GM23248 (cell line): ENCODE data around the gene ADAMTS17. TPM values are rescaled to one million over a fixed set of nuclear protein-coding genes. Genes with fewer than 3 reads are reported as not detected.

Experiments
- DNase-seq: peaks from one replicate; pipeline ENCODE4 v3.0.0-alpha.2; 2015
- H2AFZ ChIP-seq: fragments of 200-600 bp; sonication (generic); 2 replicates; pipeline ENCODE4 v1.6.1; 2016; ENCODE audit warnings: antibody characterized with exemption
- H3F3A ChIP-seq: fragments of 200-600 bp; sonication (generic); 2 replicates; pipeline ENCODE4 v1.6.1; 2016; ENCODE audit warnings: mild to moderate bottlenecking, antibody characterized with exemption, mixed run types; ENCODE audit not compliant: insufficient read depth
- H3K27ac ChIP-seq: fragments of 200-600 bp; sonication (generic); 2 replicates; pipeline ENCODE4 v1.5.1; 2016; ENCODE audit warnings: mild to moderate bottlenecking
- H3K27me3 ChIP-seq: fragments of 200-600 bp; sonication (generic); replicated peaks from 2 replicates; pipeline ENCODE4 v1.6.1; 2016; ENCODE audit warnings: mild to moderate bottlenecking; ENCODE audit not compliant: insufficient read depth
- H3K36me3 ChIP-seq: fragments of 200-600 bp; sonication (generic); 2 replicates; pipeline ENCODE4 v1.6.1; 2016; ENCODE audit warnings: low read depth, mild to moderate bottlenecking
- H3K4me1 ChIP-seq: fragments of 200-600 bp; sonication (generic); 2 replicates; pipeline ENCODE4 v1.6.1; 2016; ENCODE audit warnings: mild to moderate bottlenecking; ENCODE audit not compliant: insufficient read depth
- H3K4me2 ChIP-seq: fragments of 200-600 bp; sonication (generic); one replicate; pipeline ENCODE4 v1.6.1; 2016; ENCODE audit warnings: mild to moderate bottlenecking; ENCODE audit not compliant: unreplicated experiment
- H3K4me3 ChIP-seq: fragments of 200-600 bp; sonication (generic); 2 replicates; pipeline ENCODE4 v1.5.1; 2016; ENCODE audit warnings: mild to moderate bottlenecking
- H3K79me2 ChIP-seq: fragments of 200-600 bp; sonication (generic); 2 replicates; pipeline ENCODE4 v1.6.1; 2016; ENCODE audit warnings: mild to moderate bottlenecking; ENCODE audit not compliant: insufficient read depth
- H3K9ac ChIP-seq: fragments of 200-600 bp; sonication (generic); 2 replicates; pipeline ENCODE4 v1.6.1; 2016; ENCODE audit warnings: mild to moderate bottlenecking
- H3K9me2 ChIP-seq: fragments of 200-600 bp; sonication (generic); 2 replicates; pipeline ENCODE4 v1.6.1; 2016; ENCODE audit warnings: mixed run types, mild to moderate bottlenecking, moderate library complexity; ENCODE audit not compliant: insufficient read depth
- H3K9me3 ChIP-seq: fragments of 200-600 bp; sonication (generic); one replicate; pipeline ENCODE4 v1.6.1; 2017; ENCODE audit warnings: low read depth
- H4K20me1 ChIP-seq: fragments of 200-600 bp; sonication (generic); 2 replicates; pipeline ENCODE4 v1.6.0; 2016; ENCODE audit not compliant: insufficient read depth
- EZH2 ChIP-seq: fragments of 200-600 bp; sonication (generic); IDR thresholded peaks from 2 replicates; pipeline ENCODE4 v1.6.1; 2018; ENCODE audit warnings: antibody characterized with exemption, mild to moderate bottlenecking; ENCODE audit not compliant: insufficient read depth, poor library complexity, severe bottlenecking
- EZH2phosphoT487 ChIP-seq: fragments of 200-600 bp; sonication (generic); IDR thresholded peaks from 2 replicates; pipeline ENCODE4 v1.6.1; 2018; ENCODE audit warnings: antibody characterized with exemption, moderate library complexity, mild to moderate bottlenecking, low read depth; ENCODE audit not compliant: insufficient read depth
- WGBS, 2 experiments: methylation state at CpG; one replicate each; pipeline ENCODE4 v1.1.6; 2015 to 2017; ENCODE audit warnings: low lambda C conversion rate in 2 of 2, low coverage in 1 of 2; ENCODE audit errors: missing lambda C conversion rate in 2 of 2; 5-methylcytosine and 5-hydroxymethylcytosine counted together
- in situ Hi-C: fragments of 300-500 bp; cut with MboI; formaldehyde crosslinking; loops from 2 replicates; pipeline ENCODE4 v1.15.0; 2020
- polyA plus RNA-seq: library from polyadenylated mRNA; unstranded; fragments of >200 nt; fragmentation: Nextera tagmentation; extraction: Ambion mirVana; gene quantifications from 2 replicates; pipeline ENCODE4 v1.2.1, GENCODE V29; 2016
- total RNA-seq: library from RNA; depleted of rRNA; stranded (reverse); fragments of >200 nt; shearing (Covaris generic); gene quantifications from 2 replicates; pipeline ENCODE4 v1.2.3, GENCODE V29; 2014

ADAMTS17 gene
- total and polyA plus RNA-seq, 2 experiments from 2014 or later: not detected

GRCh38 chr15:100034191-100034590, 307.6 kb downstream of the ADAMTS17 start:
- Histone ChIP-seq H3K9me3 (no peaks in the 10 kb centered on the region), H3F3A (no peaks in the 10 kb centered on the region), H3K36me3 (no peaks in the 10 kb centered on the region), H4K20me1 (no peaks in the 10 kb centered on the region), H3K79me2 (no peaks in the 10 kb centered on the region), H3K4me1 (no peaks in the 10 kb centered on the region), H3K27me3 (no peaks in the 10 kb centered on the region), H2AFZ (no peak overlapping the region), H3K27ac (no peak overlapping the region), H3K4me2 (no peak overlapping the region), H3K9me2 (no peaks in the 10 kb centered on the region), H3K9ac (no peak overlapping the region), H3K4me3 (no peak overlapping the region)
- DNase-seq: no peak
- in situ Hi-C loops: no loop called here
- WGBS, 2 experiments: 38 to 49% methylated on average over 7 of the region's 7 CpGs
- TF ChIP-seq EZH2 (no peak), EZH2phosphoT487 (no peak)

- Histone ChIP-seq H3K9me2 (no peaks in the 10 kb centered on the region), H3K79me2 (no peaks in the 10 kb centered on the region), H3K36me3 (no peaks in the 10 kb centered on the region), H3K4me3 (no peak overlapping the region), H4K20me1 (no peaks in the 10 kb centered on the region), H3K4me2 (no peak overlapping the region), H2AFZ (no peak overlapping the region), H3F3A (no peaks in the 10 kb centered on the region), H3K27me3 (no peaks in the 10 kb centered on the region), H3K27ac (no peak overlapping the region), H3K9ac (no peak overlapping the region), H3K9me3 (no peaks in the 10 kb centered on the region), H3K4me1 (no peaks in the 10 kb centered on the region)
- TF ChIP-seq EZH2 (no peak), EZH2phosphoT487 (no peak)
- 23% methylated on average over 5 of the region's 5 CpGs for WGBS, 2 experiments
- DNase-seq: no peak
- in situ Hi-C loops: no loop called here
Observed at GRCh38 chr15:100033140-100033857, 308.5 kb downstream of the ADAMTS17 start.

- H2AFZ ChIP-seq: no peak overlapping the region
- no peak for DNase-seq
Observed at GRCh38 chr15:100032358-100033085, 309.3 kb downstream of the ADAMTS17 start.

GRCh38 chr15:100031665-100032357, 310.0 kb downstream of the ADAMTS17 start:
- Histone ChIP-seq H3K9ac (no peak overlapping the region), H3K36me3 (no peaks in the 10 kb centered on the region), H4K20me1 (no peaks in the 10 kb centered on the region), H3K27me3 (no peaks in the 10 kb centered on the region), H3K4me2 (no peak overlapping the region), H3K79me2 (no peaks in the 10 kb centered on the region), H3K4me1 (no peaks in the 10 kb centered on the region), H3K9me3 (no peaks in the 10 kb centered on the region), H3F3A (no peaks in the 10 kb centered on the region), H3K9me2 (no peaks in the 10 kb centered on the region), H2AFZ (no peak overlapping the region), H3K4me3 (no peak overlapping the region), H3K27ac (no peak overlapping the region)
- no peak for TF ChIP-seq EZH2phosphoT487
- TF ChIP-seq EZH2: no peak
- no peak for DNase-seq
- in situ Hi-C loops: no loop called here
- WGBS, 2 experiments: 60% methylated on average over 10 of the region's 10 CpGs

More at GRCh38 chr15:100032358-100033085, 309.3 kb downstream of the ADAMTS17 start:
- Histone ChIP-seq H4K20me1 (no peaks in the 10 kb centered on the region), H3K36me3 (no peaks in the 10 kb centered on the region), H3F3A (no peaks in the 10 kb centered on the region), H3K4me1 (no peaks in the 10 kb centered on the region), H3K9me2 (no peaks in the 10 kb centered on the region), H3K9me3 (no peaks in the 10 kb centered on the region), H3K27ac (no peak overlapping the region), H3K79me2 (no peaks in the 10 kb centered on the region), H3K4me3 (no peak overlapping the region), H3K9ac (no peak overlapping the region), H3K4me2 (no peak overlapping the region), H3K27me3 (no peaks in the 10 kb centered on the region)
- 38 to 40% methylated on average over 10 of the region's 10 CpGs for WGBS, 2 experiments
- in situ Hi-C loops: no loop called here
- no peak for TF ChIP-seq EZH2
- no peak for TF ChIP-seq EZH2phosphoT487
